Lower leg skin (tissue), 3 donors: Measurements from ENCODE around the gene FBXL15.

Experiments used
- CTCF ChIP-seq, 3 donors: fragments of 450-650 bp; IDR thresholded peaks; one replicate each; pipeline ENCODE4 v1.5.1; 2016; ENCODE audit warnings: antibody characterized with exemption in 3 of 3, mild to moderate bottlenecking in 3 of 3, moderate library complexity in 2 of 3
- POLR2A ChIP-seq, 2 donors: fragments of 450-650 bp; IDR thresholded peaks; one replicate each; pipeline ENCODE4 v1.6.1; 2016 to 2017; ENCODE audit warnings: antibody characterized with exemption in 2 of 2, mild to moderate bottlenecking in 1 of 2, moderate library complexity in 1 of 2

DNA sequence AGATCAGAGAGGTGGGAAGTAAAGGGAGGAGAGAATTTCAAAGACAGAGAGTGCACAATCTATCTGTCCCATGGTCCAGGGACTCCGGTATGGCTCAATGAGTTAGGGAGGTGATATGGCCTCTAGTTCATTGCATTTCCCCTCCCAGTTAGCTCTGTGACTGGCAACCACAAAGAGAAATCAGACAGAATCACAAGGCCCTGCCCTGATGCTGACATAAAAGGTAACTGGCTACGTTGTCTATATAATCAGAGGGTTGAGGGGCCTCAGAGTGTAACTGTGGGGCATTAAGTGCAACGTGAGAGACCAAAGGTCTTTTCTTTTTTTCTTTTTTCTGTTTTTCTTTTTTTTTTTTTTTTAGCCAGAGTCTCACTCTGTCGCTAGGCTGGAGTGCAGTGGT lies 38.0 kb downstream of the FBXL15 start:
- TF ChIP-seq CTCF (IDR thresholded peaks at IDR 0.05) (no peak), POLR2A (IDR thresholded peaks at IDR 0.05) (no peak)
